Spleen (tissue), 11 donors: ENCODE data around the gene PLA2G3. TPM values are rescaled to one million over a fixed set of nuclear protein-coding genes. Genes with fewer than 3 reads are reported as not detected.

Experiments
- DNase-seq: peaks from one replicate; pipeline ENCODE4 v3.0.0-alpha.2; 2020
- H3K27ac ChIP-seq, 8 donors: fragments of 200-600 bp; sonication (generic) in 7 of 8; 1 replicate in 4 of 8; 2 replicates in 4 of 8; pipeline versions ENCODE4 v1.5.0 to v1.8.0; 2016 to 2021; ENCODE audit warnings: inconsistent platforms in 4 of 8, mild to moderate bottlenecking in 4 of 8, moderate library complexity in 1 of 8
- H3K27me3 ChIP-seq, 7 donors: fragments of 200-600 bp; sonication (generic) in 6 of 7; replicated peaks in 1 of 7; 1 replicate in 4 of 7; 2 replicates in 3 of 7; pipeline versions ENCODE4 v1.5.0 to v1.8.0; 2016 to 2021; ENCODE audit warnings: inconsistent platforms in 3 of 7, mild to moderate bottlenecking in 1 of 7
- H3K36me3 ChIP-seq, 6 donors: fragments of 200-600 bp; sonication (generic) in 5 of 6; 1 replicate in 4 of 6; 2 replicates in 2 of 6; pipeline versions ENCODE4 v1.5.0 to v1.8.0; 2016 to 2021; ENCODE audit warnings: inconsistent platforms in 2 of 6
- H3K4me1 ChIP-seq, 6 donors: fragments of 200-600 bp; sonication (generic) in 5 of 6; 1 replicate in 3 of 6; 2 replicates in 3 of 6; pipeline versions ENCODE4 v1.5.0 to v1.8.0; 2016 to 2021; ENCODE audit warnings: inconsistent platforms in 3 of 6
- H3K4me3 ChIP-seq, 8 donors: fragments of 200-600 bp; sonication (generic) in 7 of 8; 1 replicate in 4 of 8; 2 replicates in 4 of 8; pipeline versions ENCODE4 v1.5.0 to v1.8.0; 2016 to 2021; ENCODE audit warnings: inconsistent platforms in 4 of 8, mild to moderate bottlenecking in 4 of 8, moderate library complexity in 2 of 8
- H3K9me3 ChIP-seq, 8 donors: fragments of 200-600 bp; sonication (generic) in 7 of 8; 1 replicate in 4 of 8; 2 replicates in 4 of 8; pipeline versions ENCODE4 v1.5.0 to v1.8.0; 2016 to 2021; ENCODE audit warnings: inconsistent platforms in 4 of 8
- CTCF ChIP-seq, 11 experiments: fragments of 200-600 bp in 7 of 11; fragments of 450-650 bp in 4 of 11; sonication (generic) in 4 of 11; IDR thresholded peaks in 8 of 11; conservative IDR thresholded peaks in 3 of 11; 1 replicate in 7 of 11; 2 replicates in 4 of 11; pipeline versions ENCODE4 v1.4.0 to v1.8.0; 2016 to 2021; ENCODE audit warnings: antibody characterized with exemption in 11 of 11, inconsistent platforms in 4 of 11, mild to moderate bottlenecking in 1 of 11
- POLR2A ChIP-seq, 3 donors: fragments of 450-650 bp; IDR thresholded peaks; one replicate each; pipeline ENCODE4 v1.5.1; 2017; ENCODE audit warnings: antibody characterized with exemption in 3 of 3, mild to moderate bottlenecking in 1 of 3
- POLR2AphosphoS5 ChIP-seq, 3 donors: sonication (generic); formaldehyde crosslinking; IDR thresholded peaks; one replicate each; pipeline ENCODE4 v1.5.1; 2017; ENCODE audit warnings: antibody characterized with exemption in 3 of 3
- WGBS, 5 donors: extraction: QIAGEN DNeasy Blood & Tissue Kit in 3 of 5; methylation state at CpG; one replicate each; pipeline versions ENCODE4 v1.1.5 to v1.1.7; 2013 to 2018; 5-methylcytosine and 5-hydroxymethylcytosine counted together
- intact Hi-C: fragments of 100-400 bp; cut with DNase I; formaldehyde crosslinking; loops from one replicate; pipeline ENCODE4 v1.15.0; 2023; ENCODE audit warnings: low total_unique reads
- polyA plus RNA-seq, 3 donors: library from polyadenylated mRNA; stranded (reverse); fragments of 200-250 nt; gene quantifications; one replicate each; pipeline ENCODE4 v1.2.1, GENCODE V29; 2013
- total RNA-seq, 7 donors: library from RNA; depleted of rRNA in 3 of 7; stranded (reverse); fragments of >200 nt in 3 of 7; fragmentation: NEBNext Ultra II Directional in 4 of 7; extraction: Animal tissue kit (Norgen Biotek cat#: 25700) in 4 of 7; gene quantifications; one replicate each; pipeline versions ENCODE4 v1.1.0 to v1.2.1, GENCODE V29; 2016 to 2021
- donor health status: healthy with polysubstance abuse.
- donor health status: DM: no; HTN: no; CAD: no; lungs with moderate emphysema.
- donor health status: DM: no; HTN: no; CAD: no.
- donor health status: Bipolar disorder and iron deficiency.
- donor health status: healthy.
- donor health status: DM: no; HTN: no; CAD: no.
- donor health status: DM: yes; HTN: yes; CAD: no.

Gene PLA2G3
- total and polyA plus RNA-seq, 10 donors: not detected

- intact Hi-C loops: no loop called here
- WGBS, 5 donors: 35 to 46% (median 37%) methylated on average over 19 of the region's 19 CpGs
- no peak overlapping the region for H3K4me3 ChIP-seq
- DNase-seq: peak; percentile 51
- H3K4me1 ChIP-seq: peaks cover 0 to 14% (median 4%) of the 10 kb centered on the region in 6 donors
- no peak overlapping the region for H3K27ac ChIP-seq
- no peaks in the 10 kb centered on the region for H3K36me3 ChIP-seq
- no peak for TF ChIP-seq POLR2AphosphoS5 (IDR thresholded peaks at IDR 0.05)
- no peak for TF ChIP-seq CTCF (IDR thresholded peaks at IDR 0.05 in 8 of 11, conservative IDR thresholded peaks at IDR 0.05 in 3 of 11)
- TF ChIP-seq POLR2A (IDR thresholded peaks at IDR 0.05): no peak
- peaks cover 0 to 20% (median 0%) of the 10 kb centered on the region in 7 donors for H3K27me3 ChIP-seq
- H3K9me3 ChIP-seq: no peaks in the 10 kb centered on the region
These were observed 13.0 kb downstream of the PLA2G3 start for GRCh38 chr22:31127181-31127772.

GRCh38 chr22:31126869-31127175 lies 13.5 kb downstream of the PLA2G3 start:
- intact Hi-C loops: no loop called here
- WGBS, 5 donors: 76 to 87% (median 80%) methylated on average over 13 of the region's 13 CpGs
- no peak for TF ChIP-seq CTCF (IDR thresholded peaks at IDR 0.05 in 8 of 11, conservative IDR thresholded peaks at IDR 0.05 in 3 of 11)
- TF ChIP-seq POLR2A (IDR thresholded peaks at IDR 0.05): no peak
- TF ChIP-seq POLR2AphosphoS5 (IDR thresholded peaks at IDR 0.05): no peak

GRCh38 chr22:31126128-31126868 lies 14.0 kb downstream of the PLA2G3 start:
- peak; percentile 54 for DNase-seq

More at GRCh38 chr22:31126869-31127175, 13.5 kb downstream of the PLA2G3 start:
- Histone ChIP-seq H3K36me3 (no peaks in the 10 kb centered on the region), H3K4me1 (peaks cover 0 to 15% (median 4%) of the 10 kb centered on the region in 6 donors), H3K27ac (no peak overlapping the region), H3K27me3 (peaks cover 0 to 20% (median 0%) of the 10 kb centered on the region in 7 donors), H3K4me3 (no peak overlapping the region), H3K9me3 (no peaks in the 10 kb centered on the region)
- peak; percentile 39 for DNase-seq

More at GRCh38 chr22:31126128-31126868, 14.0 kb downstream of the PLA2G3 start:
- H3K4me3 ChIP-seq: no peak overlapping the region
- WGBS, 5 donors: 82 to 86% (median 84%) methylated on average over 16 to 22 of the region's 22 CpGs
- TF ChIP-seq CTCF (IDR thresholded peaks at IDR 0.05 in 8 of 11, conservative IDR thresholded peaks at IDR 0.05 in 3 of 11) (no peak), POLR2AphosphoS5 (IDR thresholded peaks at IDR 0.05) (no peak), POLR2A (IDR thresholded peaks at IDR 0.05) (no peak)
- H3K27ac ChIP-seq: no peak overlapping the region
- no peaks in the 10 kb centered on the region for H3K36me3 ChIP-seq
- peaks cover 0 to 15% (median 4%) of the 10 kb centered on the region in 6 donors for H3K4me1 ChIP-seq
- intact Hi-C loops: no loop called here
- H3K27me3 ChIP-seq: peaks cover 0 to 20% (median 0%) of the 10 kb centered on the region in 7 donors
- no peaks in the 10 kb centered on the region for H3K9me3 ChIP-seq
